HG02970 (cell line): ENCODE measurements around the gene TBPL2.
"Not testable (repeated sequence)": the region's sequence is repeated elsewhere in the genome, so short reads cannot be mapped to it uniquely, and the experiment has no call there.

Source experiments
- ATAC-seq: cut with Tn5 transposase; IDR thresholded peaks from one replicate; pipeline ENCODE4 v1.9.1; 2021; ENCODE audit warnings: mild to moderate bottlenecking, moderate library complexity, moderate number of reproducible peaks; ENCODE audit not compliant: unreplicated experiment, low FRiP score

The TBPL2 gene

GRCh38 chr14:55411426-55412389 is 28.7 kb downstream of the TBPL2 start, which contains the start of gene ATG14:
Gene ATG14 (minus strand): TSS chr14:55411830. CDS start chr14:55411822, 8 bp downstream.
- ATAC-seq: peak; percentile 93

DNA sequence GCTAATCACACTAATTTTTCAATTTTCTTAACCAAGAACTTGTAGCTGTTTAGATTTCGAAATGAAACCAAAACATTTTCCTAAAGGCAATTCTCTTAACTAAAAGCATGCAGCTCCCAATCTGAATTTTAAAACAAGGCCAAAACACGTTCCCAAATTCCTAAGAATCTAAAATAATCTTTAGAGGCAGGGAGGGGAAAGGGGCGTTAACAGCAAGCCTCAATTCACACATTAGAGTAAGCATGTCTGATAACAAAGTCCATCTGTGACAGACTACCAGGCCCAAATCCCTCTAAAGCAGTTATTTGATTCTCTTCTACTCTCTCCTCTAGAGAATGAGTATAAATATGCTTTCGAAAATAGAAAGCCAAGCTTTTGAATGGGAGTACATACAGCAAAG is 29.5 kb downstream of the TBPL2 start:
- no peak for ATAC-seq

DNA sequence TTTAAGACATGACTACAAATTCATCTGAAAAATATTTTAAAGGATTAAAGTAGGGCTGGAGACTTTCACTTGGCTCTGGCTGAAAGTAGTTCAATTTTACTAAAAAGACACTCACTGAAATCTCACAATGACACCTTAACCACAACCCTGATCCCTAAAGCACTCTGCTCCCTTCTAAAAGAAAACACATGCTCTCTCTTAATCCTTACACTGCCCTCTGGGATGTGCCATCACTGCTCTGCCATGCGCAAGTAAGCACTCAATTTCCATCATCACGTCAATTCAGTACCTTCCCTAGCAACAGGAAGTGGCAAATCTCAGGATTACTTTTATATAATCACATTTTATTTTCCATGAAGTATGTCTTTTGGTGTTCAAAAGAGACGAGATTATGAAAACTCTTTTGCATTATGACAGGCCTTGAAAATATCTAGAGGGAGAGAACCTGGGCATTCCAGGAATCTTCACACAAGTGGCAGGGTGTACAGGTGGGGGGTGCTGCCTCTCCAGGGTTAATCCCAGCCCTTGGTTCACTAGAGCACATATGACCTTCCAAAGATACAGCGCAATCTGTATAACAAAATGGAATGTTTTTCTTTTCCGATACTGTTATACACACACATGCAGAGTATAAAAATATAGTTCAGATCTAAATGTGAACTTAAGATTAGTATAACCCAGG is 36.1 kb downstream of the TBPL2 start:
- ATAC-seq: no peak

- ATAC-seq: no peak
These were observed 38.7 kb downstream of the TBPL2 start for GRCh38 chr14:55401751-55402150.

DNA sequence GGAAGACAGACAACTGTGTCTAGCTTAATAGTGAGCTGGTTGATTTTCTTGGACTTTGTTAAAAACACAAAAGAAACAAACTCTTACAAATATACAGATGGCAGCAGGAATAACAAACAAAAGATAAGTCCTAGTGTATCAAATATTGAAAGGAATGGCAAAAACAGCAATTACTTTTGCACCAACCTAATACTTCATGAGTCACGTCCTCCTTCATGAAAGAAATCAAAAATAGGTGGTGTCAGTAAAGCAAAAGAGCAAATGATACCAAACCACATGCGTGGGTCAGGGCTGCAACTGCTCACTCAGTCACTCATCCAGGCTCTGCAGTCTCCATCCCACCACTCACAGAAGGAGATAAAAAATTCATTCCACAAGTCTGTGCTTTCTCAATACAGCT is 40.6 kb downstream of the TBPL2 start:
- no peak for ATAC-seq

DNA sequence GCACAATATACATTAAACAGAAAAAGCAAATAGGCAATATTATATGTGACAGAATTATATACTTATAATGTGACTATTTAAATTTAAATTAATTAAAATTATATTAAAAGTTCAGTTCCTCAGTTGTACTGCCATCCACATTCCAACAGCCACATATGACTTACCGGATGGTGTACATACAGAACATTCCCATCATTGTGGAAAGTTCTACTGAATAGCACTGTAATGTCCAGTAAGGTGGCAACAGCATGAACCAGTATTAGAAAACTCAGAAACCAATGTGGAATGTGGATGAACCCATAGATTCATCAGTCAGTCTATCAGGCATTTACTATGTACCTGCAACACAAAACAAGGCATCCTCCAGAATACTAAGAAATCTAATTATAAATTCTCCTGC is 41.2 kb downstream of the TBPL2 start:
- no peak for ATAC-seq

GRCh38 chr14:55398679-55399078 is 41.7 kb downstream of the TBPL2 start:
- no peak for ATAC-seq

GRCh38 chr14:55389330-55389729 is 51.1 kb downstream of the TBPL2 start:
- ATAC-seq: no peak

DNA sequence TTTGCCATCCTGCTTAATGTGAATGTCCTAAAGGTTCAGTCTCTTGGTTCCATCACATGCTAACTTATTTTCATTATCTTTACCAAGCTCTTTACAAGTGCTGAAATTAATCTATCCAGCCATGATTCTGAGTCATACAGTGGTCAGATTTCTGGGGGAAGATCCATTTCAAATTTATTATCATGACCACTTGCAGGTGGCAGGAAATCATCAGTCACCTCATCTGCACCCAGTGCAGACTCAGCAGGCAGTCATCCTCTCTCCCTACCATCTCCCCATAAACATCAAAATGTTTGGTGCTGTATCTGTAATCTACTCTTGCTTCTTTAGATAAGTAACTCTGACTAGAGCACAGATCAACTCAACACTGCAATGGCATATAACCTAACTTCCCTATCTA is 52.3 kb downstream of the TBPL2 start:
- no peak for ATAC-seq

DNA sequence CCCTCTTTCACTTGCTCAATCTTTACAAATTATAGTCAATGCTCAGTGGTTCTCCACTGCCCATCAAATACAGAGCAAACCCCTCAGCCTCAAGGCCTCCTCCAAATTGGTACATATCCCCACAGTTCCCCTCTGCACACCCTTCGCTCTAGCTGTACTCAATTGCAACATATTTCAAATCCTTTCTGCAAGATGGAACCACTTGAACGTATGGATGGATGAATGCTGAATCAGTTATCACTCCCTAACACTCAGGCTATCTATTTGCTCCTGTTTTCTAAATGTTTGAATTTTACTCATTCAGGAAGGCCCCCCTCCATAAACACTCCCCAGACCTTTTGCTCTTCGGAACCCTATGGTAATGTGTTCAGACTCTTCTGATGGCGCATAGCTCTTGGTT is 53.3 kb downstream of the TBPL2 start:
- ATAC-seq: no peak

GRCh38 chr14:55386037-55386808 is 54.2 kb downstream of the TBPL2 start:
- no peak for ATAC-seq

DNA sequence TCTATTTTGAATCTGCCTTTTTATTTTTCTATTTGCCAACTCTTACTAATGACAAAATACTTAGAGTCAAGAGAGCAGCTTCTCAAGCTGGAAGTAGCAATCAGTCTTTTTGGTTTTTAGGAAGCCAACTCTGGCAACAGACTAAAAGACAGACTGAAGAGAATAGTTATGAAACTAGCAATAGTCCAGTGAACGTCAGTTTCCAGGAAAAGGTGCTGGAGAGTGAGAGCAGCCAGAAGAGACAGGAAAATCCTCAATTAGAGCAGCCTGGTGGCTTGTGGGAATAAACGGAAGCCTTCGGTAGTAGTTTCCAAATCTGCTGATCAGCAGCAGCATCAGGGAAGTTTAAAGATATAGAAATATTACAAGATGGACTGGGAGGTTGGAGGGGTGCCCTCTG is 55.9 kb downstream of the TBPL2 start:
- no peak for ATAC-seq

GRCh38 chr14:55383541-55384140 is 56.8 kb downstream of the TBPL2 start:
- no peak for ATAC-seq

GRCh38 chr14:55383056-55383466 is 57.4 kb downstream of the TBPL2 start:
- ATAC-seq: not testable (repeated sequence)

DNA sequence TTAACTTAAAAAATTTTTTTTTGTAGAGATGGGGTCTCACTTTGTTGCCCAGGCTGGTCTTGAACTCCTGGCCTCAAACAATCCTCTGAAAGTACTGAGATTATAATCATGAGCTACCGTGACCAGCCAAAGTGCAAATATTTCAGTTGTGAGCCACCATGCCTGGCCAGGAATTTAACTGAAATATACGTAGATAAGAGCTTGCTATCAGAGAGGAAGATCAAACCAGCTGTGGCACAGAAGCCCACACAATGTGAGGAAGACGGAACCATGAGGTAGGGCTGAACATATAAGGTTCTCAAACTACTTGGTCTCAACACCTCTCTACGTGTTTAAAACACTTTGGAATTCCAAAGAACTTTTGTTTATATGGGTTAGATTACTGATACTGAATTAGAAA is 57.9 kb downstream of the TBPL2 start:
- no peak for ATAC-seq

GRCh38 chr14:55381561-55381960 is 58.9 kb downstream of the TBPL2 start:
- ATAC-seq: no peak

DNA sequence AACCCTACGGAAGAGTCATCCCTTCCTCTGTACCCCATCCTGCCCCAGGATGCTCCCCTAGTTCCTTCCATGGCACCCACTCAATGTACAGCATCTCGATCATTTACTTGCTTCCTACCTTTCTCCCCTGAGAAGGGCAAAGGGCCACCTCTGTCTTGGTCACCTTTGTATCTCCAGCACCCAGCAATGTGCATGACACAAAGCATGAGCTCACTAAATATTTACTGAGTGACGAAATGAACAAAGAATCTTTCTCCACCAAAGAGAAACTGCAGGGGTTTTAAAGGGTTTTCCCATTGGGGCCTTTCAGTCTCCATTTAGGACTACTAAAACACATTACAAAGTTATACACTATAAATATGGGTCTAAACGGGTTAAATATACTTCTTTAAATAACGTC is 59.4 kb downstream of the TBPL2 start:
- no peak for ATAC-seq

DNA sequence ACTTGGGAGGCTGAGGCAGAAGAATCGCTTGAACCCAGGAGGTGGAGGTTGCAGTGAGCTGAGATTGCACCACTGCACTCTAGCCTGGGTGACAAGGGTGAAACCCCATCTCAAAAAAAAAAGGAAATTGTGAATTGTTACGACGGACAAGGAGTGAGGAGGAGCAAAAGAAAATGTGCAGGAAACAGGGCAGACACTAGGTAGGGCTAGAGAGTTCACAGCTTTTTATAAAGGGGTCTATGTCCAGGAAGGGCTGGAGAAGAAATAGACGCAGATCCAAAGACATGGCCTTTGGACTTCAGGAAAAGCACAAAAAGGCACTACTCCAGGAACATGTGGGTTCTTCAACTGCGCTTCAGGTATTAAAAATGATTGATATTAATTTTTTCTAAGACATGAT is 63.2 kb downstream of the TBPL2 start:
- no peak for ATAC-seq

DNA sequence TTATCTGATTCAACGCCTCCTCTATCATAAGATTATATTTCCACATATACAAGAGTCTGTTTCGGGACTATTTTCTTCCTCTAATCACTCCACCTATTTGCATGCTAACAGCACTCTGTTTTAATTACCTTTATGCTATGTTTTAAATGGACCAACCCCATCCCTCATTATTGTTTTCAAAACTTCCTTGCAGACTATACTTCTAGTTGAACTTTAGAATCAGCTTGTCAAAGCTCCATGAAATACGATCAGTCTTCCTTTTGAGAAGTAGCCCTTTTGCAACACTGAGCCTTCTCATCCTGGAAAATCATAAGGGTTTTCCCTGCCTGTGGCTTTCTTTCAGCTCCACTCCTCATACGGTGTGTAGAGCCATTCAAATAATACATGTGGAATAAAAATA is 65.6 kb downstream of the TBPL2 start:
- ATAC-seq: no peak
